Renal cortex interstitium (tissue), 11 donors: ENCODE data around the gene TNK2. TPM values are rescaled to one million over a fixed set of nuclear protein-coding genes. Genes with fewer than 3 reads are reported as not detected.
"Not testable (repeated sequence)": the region's sequence is repeated elsewhere in the genome, so short reads cannot be mapped to it uniquely, and the experiment has no call there.

ENCODE experiments used
- DNase-seq, 11 donors: peaks; one replicate each; pipeline ENCODE4 v3.0.0-alpha.2; 2013; ENCODE audit warnings: low read depth in 9 of 11, low spot score in 4 of 11; ENCODE audit errors: extremely low read depth in 1 of 11
- polyA plus RNA-seq, 3 donors: library from polyadenylated mRNA; unstranded; fragments of 120-200 nt; gene quantifications; one replicate each; pipeline ENCODE4 v1.2.1, GENCODE V29; 2013; ENCODE audit not compliant: insufficient read length in 3 of 3

The TNK2 gene
- polyA plus RNA-seq, 3 donors: 24.2 to 36.9 (median 33.8) TPM

DNA sequence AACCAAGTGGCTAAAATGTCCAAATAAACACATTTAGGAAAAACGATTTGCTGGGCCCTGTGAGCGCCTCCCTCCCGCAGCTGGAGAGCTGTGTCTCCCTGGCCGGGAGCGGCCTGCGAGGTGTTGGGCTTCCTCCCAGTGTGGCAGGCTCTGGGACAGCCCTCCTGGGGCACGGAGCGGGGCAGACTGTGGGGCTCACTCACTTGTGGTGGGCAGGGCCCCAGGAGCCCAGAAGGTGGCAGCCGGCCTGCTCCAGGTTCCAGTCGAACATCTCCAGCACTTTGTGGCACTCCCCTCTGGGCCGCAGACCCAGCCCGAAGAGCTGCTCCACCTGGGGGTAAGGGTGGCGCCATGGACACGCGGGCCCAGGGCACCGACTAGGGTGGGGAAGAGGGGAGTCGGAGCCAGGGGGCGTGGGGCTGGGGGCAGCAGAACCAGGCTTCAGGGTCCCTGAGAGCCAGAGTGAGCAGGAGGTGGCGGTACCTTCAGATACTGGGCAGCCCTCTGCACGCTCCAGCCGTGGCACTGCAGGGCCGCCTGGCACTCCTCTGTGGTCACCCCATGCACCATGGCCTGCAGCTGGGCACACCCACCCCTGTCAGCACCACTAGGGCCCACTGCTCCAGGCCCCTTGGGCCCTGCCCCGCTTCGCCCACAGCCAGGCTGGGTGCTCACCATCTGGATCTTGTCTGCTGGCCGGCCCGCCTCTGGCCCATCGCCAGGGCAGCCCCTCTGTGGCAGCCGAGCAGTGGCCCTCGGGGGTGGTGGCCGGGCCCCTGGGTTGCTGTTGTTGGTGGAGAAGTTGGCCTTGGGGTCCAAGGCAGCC, 41.5 kb downstream of the TNK2 start:
- DNase-seq: no peak

- DNase-seq: no peak
Measured at GRCh38 chr3:195865752-195866151, 42.6 kb downstream of the TNK2 start.

GRCh38 chr3:195863121-195864061, 45.0 kb downstream of the TNK2 start:
- DNase-seq: peak in 9 of 11 donors; percentile 33 to 70 (median 63)

GRCh38 chr3:195862318-195862717, 46.0 kb downstream of the TNK2 start:
- DNase-seq: not testable (repeated sequence)

DNA sequence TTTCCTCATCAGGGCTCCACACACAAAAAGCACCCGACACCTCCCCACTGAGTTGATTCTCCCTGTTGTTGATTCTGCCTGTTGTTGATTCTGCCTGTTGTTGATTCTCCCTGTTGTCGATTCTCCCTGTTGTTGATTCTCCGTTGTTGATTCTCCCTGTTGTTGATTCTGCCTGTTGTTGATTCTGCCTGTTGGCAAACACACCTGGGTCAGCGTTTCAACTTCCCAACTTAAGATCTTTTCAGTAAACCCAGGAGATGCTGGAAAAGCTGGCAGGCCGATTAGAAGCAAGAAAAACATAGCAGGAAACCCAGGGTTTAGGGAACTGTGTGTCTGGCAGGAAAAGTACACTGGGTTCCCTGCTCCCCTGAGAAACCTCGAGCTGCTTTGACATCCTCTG, 47.9 kb downstream of the TNK2 start:
- DNase-seq: no peak

- DNase-seq: no peak
Measured at GRCh38 chr3:195859846-195860411, 48.4 kb downstream of the TNK2 start.

- DNase-seq: peak in 6 of 11 donors; percentile 27 to 62 (median 48)
Measured at GRCh38 chr3:195859061-195859845, 49.1 kb downstream of the TNK2 start.

GRCh38 chr3:195856410-195857084, 51.8 kb downstream of the TNK2 start:
- no peak for DNase-seq

DNA sequence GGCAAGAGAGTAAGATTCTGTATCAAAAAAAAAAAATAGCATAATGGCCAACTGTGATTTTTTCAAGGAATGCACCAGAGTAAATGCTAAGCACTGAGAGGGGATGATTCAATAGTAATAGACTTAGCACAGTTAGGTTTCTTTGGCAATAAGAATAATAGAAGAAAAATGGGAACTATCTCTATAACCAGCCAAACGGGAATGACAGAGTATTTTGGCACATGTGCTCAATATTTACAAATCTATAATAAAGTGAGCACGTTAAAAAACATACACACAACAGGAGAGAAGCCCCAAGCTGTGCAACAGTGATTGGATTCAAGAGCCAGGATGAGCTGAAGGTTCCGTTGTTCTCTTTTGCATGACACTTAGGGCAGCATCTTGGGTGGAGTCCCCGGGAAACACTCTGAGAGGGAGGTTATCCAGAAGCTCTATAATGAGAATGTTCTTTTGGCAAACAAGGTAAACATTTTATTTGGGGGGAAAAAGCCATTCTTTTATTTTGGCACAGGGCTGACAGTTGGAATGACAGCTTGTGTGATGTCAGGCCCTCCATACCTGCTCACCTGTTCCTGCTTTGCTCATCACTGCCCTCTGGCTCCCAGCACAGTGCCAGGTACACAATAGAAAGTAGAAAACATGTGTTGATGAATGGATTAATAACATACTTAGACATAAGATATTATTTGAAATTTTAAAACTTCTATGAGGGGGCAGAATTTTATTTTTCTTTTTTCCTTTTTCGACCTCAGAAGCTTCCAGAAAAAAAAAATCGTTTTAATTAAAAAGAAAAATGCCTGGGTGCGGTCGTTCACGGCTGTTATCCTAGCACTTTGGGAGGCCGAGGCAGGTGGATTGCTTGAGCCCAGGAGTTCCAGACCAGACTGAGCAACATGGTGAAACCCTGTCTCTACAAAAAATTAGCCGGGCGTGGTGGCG, 52.6 kb downstream of the TNK2 start:
- DNase-seq: no peak

DNA sequence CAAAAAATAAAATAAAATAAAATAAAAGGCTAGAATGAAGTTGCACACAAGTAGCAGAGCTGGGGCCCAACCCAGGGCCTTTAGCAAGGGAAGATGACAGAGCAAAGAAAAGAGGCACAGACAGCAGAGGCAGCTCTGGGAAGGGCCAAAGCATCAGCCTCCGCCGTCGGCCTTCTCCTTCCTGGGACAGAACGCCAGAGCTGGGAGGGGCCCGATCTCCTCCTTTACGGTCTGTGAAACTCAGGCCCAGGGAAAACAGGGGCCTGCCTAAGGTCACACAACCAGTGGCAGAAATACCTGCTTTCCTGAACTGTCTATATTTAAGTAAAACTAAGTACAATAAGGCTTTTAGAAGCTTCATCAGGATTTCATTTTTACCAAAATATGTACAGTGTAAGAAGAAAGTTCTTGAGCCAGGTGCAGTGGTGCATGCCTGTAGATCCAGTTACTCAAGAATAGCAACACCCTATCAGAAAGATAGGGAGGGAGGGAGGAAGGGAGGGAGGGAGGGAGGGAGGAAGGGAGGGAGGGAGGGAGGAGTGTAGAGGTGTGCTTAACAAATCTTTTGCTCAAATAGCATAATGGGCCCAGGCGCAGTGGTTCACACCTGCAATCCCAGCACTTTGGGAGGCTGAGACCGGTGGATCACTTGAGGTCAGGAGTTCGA, 53.6 kb downstream of the TNK2 start:
- DNase-seq: no peak

GRCh38 chr3:195853996-195854395, 54.4 kb downstream of the TNK2 start:
- DNase-seq: no peak

GRCh38 chr3:195853036-195853435, 55.3 kb downstream of the TNK2 start:
- DNase-seq: no peak

GRCh38 chr3:195850857-195851543, 57.4 kb downstream of the TNK2 start:
- peak; percentile 78 to 93 (median 86) for DNase-seq

DNA sequence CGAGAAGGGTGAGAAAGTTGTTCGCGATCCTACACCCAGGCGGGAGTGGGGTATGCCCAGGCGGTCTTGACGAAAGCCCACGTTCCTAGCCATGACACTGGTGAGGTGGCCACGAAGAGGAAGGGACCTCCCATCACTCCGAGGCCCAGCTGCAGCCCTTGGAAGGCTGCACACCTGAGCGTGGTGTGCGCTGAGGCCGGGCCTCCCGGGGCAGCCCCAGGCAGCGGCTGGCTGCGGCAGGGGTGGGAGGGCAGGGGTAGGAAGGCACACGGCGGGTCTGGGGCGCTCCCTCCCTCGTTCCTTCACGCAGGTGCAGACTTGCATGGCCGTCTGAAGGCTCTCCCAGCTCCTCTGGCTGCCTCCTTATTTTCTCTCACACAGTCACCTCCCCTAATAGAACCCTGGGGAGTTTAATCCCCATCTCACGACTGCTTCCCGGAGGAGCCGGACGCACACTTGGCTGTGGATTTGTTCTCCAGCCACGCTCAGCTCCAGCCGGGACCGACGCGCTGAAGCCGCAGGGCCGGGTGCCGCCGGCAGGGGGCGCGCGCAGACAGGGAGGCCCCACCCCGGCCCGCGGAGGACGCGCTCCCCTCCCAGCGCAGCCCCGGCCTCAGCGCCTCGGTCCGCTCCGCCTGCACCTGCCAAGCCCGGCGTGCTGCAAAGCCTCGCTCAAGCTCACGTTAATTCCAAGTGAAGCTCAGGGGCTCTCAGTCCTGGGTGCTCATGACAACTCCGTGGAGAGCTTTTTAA, 58.9 kb downstream of the TNK2 start:
- no peak for DNase-seq
